GM18907 (cell line): ENCODE measurements around the gene THUMPD3.

Experiments
- ATAC-seq: cut with Tn5 transposase; IDR thresholded peaks from one replicate; pipeline ENCODE4 v1.9.1; 2021; ENCODE audit warnings: mild to moderate bottlenecking, moderate library complexity; ENCODE audit not compliant: unreplicated experiment

Gene THUMPD3

GRCh38 chr3:9396632-9397331 is 33.9 kb downstream of the THUMPD3 start:
- ATAC-seq, result peak; percentile 82

GRCh38 chr3:9397332-9397905 is 34.6 kb downstream of the THUMPD3 start, which contains the start of gene SETD5:
TSS of gene SETD5 (plus strand) at chr3:9397615. CDS start at chr3:9428939, 31,324 bp downstream.
- peak; percentile 68 for ATAC-seq

- ATAC-seq, result no peak
Measured at GRCh38 chr3:9397906-9398699, 35.2 kb downstream of the THUMPD3 start.

GRCh38 chr3:9398700-9399336 is 36.0 kb downstream of the THUMPD3 start:
- ATAC-seq, result no peak

- ATAC-seq, result no peak
Measured at GRCh38 chr3:9399337-9399703, 36.5 kb downstream of the THUMPD3 start.

GRCh38 chr3:9399746-9400145 is 36.9 kb downstream of the THUMPD3 start:
- ATAC-seq, result no peak

- no peak for ATAC-seq
Measured at GRCh38 chr3:9400616-9401015, 37.8 kb downstream of the THUMPD3 start.

- no peak for ATAC-seq
Measured at GRCh38 chr3:9401986-9402385, 39.1 kb downstream of the THUMPD3 start.

- no peak for ATAC-seq
Measured at GRCh38 chr3:9402410-9403228, 39.8 kb downstream of the THUMPD3 start.

GRCh38 chr3:9403463-9403862 is 40.6 kb downstream of the THUMPD3 start:
- ATAC-seq, result no peak

GRCh38 chr3:9404680-9405079 is 41.8 kb downstream of the THUMPD3 start:
- peak; percentile 45 for ATAC-seq

GRCh38 chr3:9405756-9406155 is 42.9 kb downstream of the THUMPD3 start:
- no peak for ATAC-seq

GRCh38 chr3:9406856-9407626 is 44.2 kb downstream of the THUMPD3 start:
- no peak for ATAC-seq

- ATAC-seq, result no peak
Measured at GRCh38 chr3:9408061-9408460, 45.2 kb downstream of the THUMPD3 start.

- ATAC-seq, result no peak
Measured at GRCh38 chr3:9408546-9408945, 45.7 kb downstream of the THUMPD3 start.

- ATAC-seq, result no peak
Measured at GRCh38 chr3:9409981-9410854, 47.4 kb downstream of the THUMPD3 start.

- no peak for ATAC-seq
Measured at GRCh38 chr3:9411302-9411701, 48.4 kb downstream of the THUMPD3 start.

GRCh38 chr3:9412293-9412692 is 49.4 kb downstream of the THUMPD3 start:
- ATAC-seq, result no peak

- ATAC-seq, result no peak
Measured at GRCh38 chr3:9414826-9415225, 52.0 kb downstream of the THUMPD3 start.
